Stimulated activated naive CD8-positive, alpha-beta T cell treated with anti-CD3 and anti-CD28 coated beads, Interleukin-15, Interleukin-2, amounts not matched to agents 100 ng/mL and 50 ng/mL, for 24 hours (primary cell): Measurements from ENCODE around the gene KIF1C.

ENCODE experiments used
- H3K27ac Mint-ChIP-seq: one replicate; pipeline ENCODE4 v1.8.0; 2021; ENCODE audit warnings: mild to moderate bottlenecking, mixed read lengths
- H3K27me3 Mint-ChIP-seq: one replicate; pipeline ENCODE4 v1.8.0; 2021; ENCODE audit warnings: mixed read lengths
- H3K36me3 Mint-ChIP-seq: one replicate; pipeline ENCODE4 v1.8.0; 2021; ENCODE audit warnings: low read depth, mixed read lengths
- H3K4me1 Mint-ChIP-seq: one replicate; pipeline ENCODE4 v1.8.0; 2021; ENCODE audit warnings: low read depth, mixed read lengths
- H3K4me3 Mint-ChIP-seq: one replicate; pipeline ENCODE4 v1.8.0; 2021; ENCODE audit warnings: mild to moderate bottlenecking, mixed read lengths
- H3K9me3 Mint-ChIP-seq: one replicate; pipeline ENCODE4 v1.8.0; 2021; ENCODE audit warnings: mixed read lengths

The KIF1C gene

GRCh38 chr17:4980644-4981216 is 17.0 kb upstream of the KIF1C start:
- Mint-ChIP-seq H3K9me3 (no peaks in the 10 kb centered on the region), H3K27ac (peak overlapping the region; percentile 87), H3K4me3 (peak overlapping the region; percentile 28), H3K36me3 (peaks cover 52% of the 10 kb centered on the region), H3K4me1 (peaks cover 32% of the 10 kb centered on the region), H3K27me3 (no peaks in the 10 kb centered on the region)

GRCh38 chr17:4982305-4982704 is 15.4 kb upstream of the KIF1C start:
- H3K4me1 Mint-ChIP-seq: peaks cover 43% of the 10 kb centered on the region
- no peaks in the 10 kb centered on the region for H3K9me3 Mint-ChIP-seq
- H3K36me3 Mint-ChIP-seq: peaks cover 44% of the 10 kb centered on the region
- H3K27ac Mint-ChIP-seq: no peak overlapping the region
- no peaks in the 10 kb centered on the region for H3K27me3 Mint-ChIP-seq
- no peak overlapping the region for H3K4me3 Mint-ChIP-seq

GRCh38 chr17:4986403-4986802 is 11.3 kb upstream of the KIF1C start:
- H3K27ac Mint-ChIP-seq: peak overlapping the region; percentile 85
- H3K36me3 Mint-ChIP-seq: peaks cover 25% of the 10 kb centered on the region
- no peaks in the 10 kb centered on the region for H3K27me3 Mint-ChIP-seq
- H3K4me1 Mint-ChIP-seq: peaks cover 48% of the 10 kb centered on the region
- H3K9me3 Mint-ChIP-seq: no peaks in the 10 kb centered on the region
- peak overlapping the region; percentile 93 for H3K4me3 Mint-ChIP-seq

- H3K27me3 Mint-ChIP-seq: no peaks in the 10 kb centered on the region
- no peaks in the 10 kb centered on the region for H3K9me3 Mint-ChIP-seq
- H3K4me1 Mint-ChIP-seq: peaks cover 45% of the 10 kb centered on the region
- peak within 1 kb of the TSS; percentile 93 for H3K27ac Mint-ChIP-seq
- H3K4me3 Mint-ChIP-seq: peak within 1 kb of the TSS; percentile 93
- peaks cover 26% of the 10 kb centered on the region for H3K36me3 Mint-ChIP-seq
These were observed 10.6 kb upstream of the KIF1C start, which contains the start of gene CAMTA2 for GRCh38 chr17:4986951-4987766. CAMTA2 (minus strand) TSS chr17:4987675; CDS start chr17:4986222, 1,453 bp downstream.

- peak overlapping the region; percentile 93 for H3K27ac Mint-ChIP-seq
- H3K4me1 Mint-ChIP-seq: peaks cover 43% of the 10 kb centered on the region
- H3K4me3 Mint-ChIP-seq: peak overlapping the region; percentile 93
- no peaks in the 10 kb centered on the region for H3K9me3 Mint-ChIP-seq
- H3K36me3 Mint-ChIP-seq: peaks cover 18% of the 10 kb centered on the region
- H3K27me3 Mint-ChIP-seq: no peaks in the 10 kb centered on the region
These were observed 9.8 kb upstream of the KIF1C start for GRCh38 chr17:4987767-4988567.

- Mint-ChIP-seq H3K27ac (no peak overlapping the region), H3K27me3 (no peaks in the 10 kb centered on the region), H3K9me3 (no peaks in the 10 kb centered on the region), H3K4me3 (no peak overlapping the region), H3K36me3 (peaks cover 6% of the 10 kb centered on the region), H3K4me1 (peaks cover 31% of the 10 kb centered on the region)
These were observed 3.6 kb upstream of the KIF1C start for GRCh38 chr17:4994081-4994595.

- Mint-ChIP-seq H3K4me1 (peaks cover 22% of the 10 kb centered on the region), H3K4me3 (peak overlapping the region; percentile 83), H3K9me3 (no peaks in the 10 kb centered on the region), H3K27ac (no peak overlapping the region), H3K27me3 (no peaks in the 10 kb centered on the region), H3K36me3 (peaks cover 5% of the 10 kb centered on the region)
These were observed 429 bp downstream of the KIF1C start for GRCh38 chr17:4998027-4998731.

- peaks cover 22% of the 10 kb centered on the region for H3K4me1 Mint-ChIP-seq
- H3K36me3 Mint-ChIP-seq: peaks cover 11% of the 10 kb centered on the region
- H3K9me3 Mint-ChIP-seq: no peaks in the 10 kb centered on the region
- H3K27me3 Mint-ChIP-seq: no peaks in the 10 kb centered on the region
- H3K4me3 Mint-ChIP-seq: peak overlapping the region; percentile 83
- H3K27ac Mint-ChIP-seq: no peak overlapping the region
These were observed 1.1 kb downstream of the KIF1C start for GRCh38 chr17:4998732-4999429.

GRCh38 chr17:4999430-5000093 is 1.8 kb downstream of the KIF1C start:
- Mint-ChIP-seq H3K36me3 (peaks cover 18% of the 10 kb centered on the region), H3K4me3 (peak overlapping the region; percentile 83), H3K4me1 (peaks cover 22% of the 10 kb centered on the region), H3K9me3 (no peaks in the 10 kb centered on the region), H3K27ac (no peak overlapping the region), H3K27me3 (no peaks in the 10 kb centered on the region)

- Mint-ChIP-seq H3K4me3 (no peak overlapping the region), H3K27ac (no peak overlapping the region), H3K4me1 (peaks cover 18% of the 10 kb centered on the region), H3K27me3 (no peaks in the 10 kb centered on the region), H3K36me3 (peaks cover 25% of the 10 kb centered on the region), H3K9me3 (no peaks in the 10 kb centered on the region)
These were observed 2.5 kb downstream of the KIF1C start for GRCh38 chr17:5000237-5000639.

GRCh38 chr17:5002121-5002788 is 4.5 kb downstream of the KIF1C start:
- no peaks in the 10 kb centered on the region for H3K9me3 Mint-ChIP-seq
- H3K27me3 Mint-ChIP-seq: no peaks in the 10 kb centered on the region
- no peak overlapping the region for H3K27ac Mint-ChIP-seq
- H3K4me1 Mint-ChIP-seq: peaks cover 7% of the 10 kb centered on the region
- peaks cover 36% of the 10 kb centered on the region for H3K36me3 Mint-ChIP-seq
- no peak overlapping the region for H3K4me3 Mint-ChIP-seq

GRCh38 chr17:5003214-5003867 is 5.6 kb downstream of the KIF1C start:
- Mint-ChIP-seq H3K4me1 (peaks cover 7% of the 10 kb centered on the region), H3K9me3 (no peaks in the 10 kb centered on the region), H3K27ac (no peak overlapping the region), H3K27me3 (no peaks in the 10 kb centered on the region), H3K36me3 (peaks cover 47% of the 10 kb centered on the region), H3K4me3 (no peak overlapping the region)

- Mint-ChIP-seq H3K36me3 (peaks cover 57% of the 10 kb centered on the region), H3K27ac (peak overlapping the region; percentile 82), H3K9me3 (no peaks in the 10 kb centered on the region), H3K4me1 (peaks cover 11% of the 10 kb centered on the region), H3K27me3 (no peaks in the 10 kb centered on the region), H3K4me3 (peak overlapping the region; percentile 20)
These were observed 14.2 kb downstream of the KIF1C start for GRCh38 chr17:5011928-5012327.
